GM12872 (cell line): Measurements from ENCODE around the gene AGBL5.

Experiments used
- CTCF ChIP-seq: IDR thresholded peaks from 3 replicates; pipeline ENCODE4 v1.5.1; 2011; ENCODE audit warnings: low read depth, mild to moderate bottlenecking, low read length, moderate library complexity; ENCODE audit not compliant: insufficient read depth

Gene AGBL5

GRCh38 chr2:27076323-27076722 lies 24.9 kb downstream of the AGBL5 start:
- TF ChIP-seq CTCF = no peak

- TF ChIP-seq CTCF = no peak
These were observed 25.8 kb downstream of the AGBL5 start for GRCh38 chr2:27077231-27077630.

GRCh38 chr2:27078267-27079194 lies 27.1 kb downstream of the AGBL5 start, which contains the start of gene EMILIN1:
Gene EMILIN1 (plus strand): TSS chr2:27078615. CDS start chr2:27079066, 451 bp downstream.
- TF ChIP-seq CTCF = no peak

GRCh38 chr2:27079233-27080139 lies 28.0 kb downstream of the AGBL5 start:
- TF ChIP-seq CTCF = no peak

- no peak for TF ChIP-seq CTCF
These were observed 28.6 kb downstream of the AGBL5 start for GRCh38 chr2:27080140-27080469.

- TF ChIP-seq CTCF = no peak
These were observed 29.1 kb downstream of the AGBL5 start for GRCh38 chr2:27080603-27080936.
